Body of pancreas (tissue), 4 donors: ENCODE data around the gene SLC7A6. TPM values are rescaled to one million over a fixed set of nuclear protein-coding genes. Genes with fewer than 3 reads are reported as not detected.

ENCODE experiments used
- ATAC-seq: fragments of 150-250 bp; one replicate; pipeline ENCODE4 v1.9.1; 2016
- DNase-seq, 4 donors: peaks; one replicate each; pipeline ENCODE4 v3.0.0-alpha.2; 2019
- H3K27ac ChIP-seq, 4 donors: fragments of 200-600 bp; sonication (generic); 1 replicate in 3 of 4; 2 replicates in 1 of 4; pipeline versions ENCODE4 v1.5.1 to v1.6.1; 2016 to 2019; ENCODE audit warnings: mild to moderate bottlenecking in 1 of 4, mixed read lengths in 1 of 4, moderate library complexity in 1 of 4
- H3K27me3 ChIP-seq, 2 donors: fragments of 200-600 bp; sonication (generic); one replicate each; pipeline ENCODE4 v1.6.0; 2016; ENCODE audit warnings: mild to moderate bottlenecking in 1 of 2
- H3K36me3 ChIP-seq, 2 donors: fragments of 200-600 bp; sonication (generic); replicated peaks in 1 of 2; 2 replicates each; pipeline ENCODE4 v1.5.1; 2016; ENCODE audit warnings: low read depth in 2 of 2; ENCODE audit not compliant: insufficient read depth in 1 of 2
- H3K4me1 ChIP-seq: fragments of 200-600 bp; sonication (generic); one replicate; pipeline ENCODE4 v1.6.0; 2016
- H3K4me3 ChIP-seq, 2 donors: fragments of 200-600 bp; sonication (generic); 1 replicate in 1 of 2; 2 replicates in 1 of 2; pipeline ENCODE4 v1.5.1; 2016 to 2019
- H3K9me3 ChIP-seq, 3 donors: fragments of 200-600 bp; sonication (generic); 1 replicate in 2 of 3; 2 replicates in 1 of 3; pipeline ENCODE4 v1.5.1; 2016
- POLR2A ChIP-seq, 3 donors: fragments of 450-650 bp; IDR thresholded peaks; one replicate each; pipeline ENCODE4 v1.6.1; 2016; ENCODE audit warnings: antibody characterized with exemption in 3 of 3, mild to moderate bottlenecking in 2 of 3
- WGBS, 2 donors: methylation state at CpG; one replicate each; pipeline ENCODE4 v1.1.5; 2017; 5-methylcytosine and 5-hydroxymethylcytosine counted together
- intact Hi-C: fragments of 100-400 bp; cut with DNase I; formaldehyde crosslinking; loops from one replicate; pipeline ENCODE4 v1.15.1; 2023
- total RNA-seq, 2 donors: library from RNA; depleted of rRNA; stranded (reverse); fragments of >200 nt; gene quantifications; one replicate each; pipeline ENCODE4 v1.1.0, GENCODE V29; 2016
- TF ChIP-seq, protein P1 (sequence below), 7 experiments: fragments of 450-650 bp in 4 of 7; fragments of 200-600 bp in 3 of 7; sonication (generic) in 3 of 7; IDR thresholded peaks; one replicate each; pipeline ENCODE4 v1.5.1; 2016 to 2019; ENCODE audit warnings: antibody characterized with exemption in 7 of 7

Gene SLC7A6
- total RNA-seq, 2 donors from 2014 or later = 10.9 to 23.4 TPM

DNA sequence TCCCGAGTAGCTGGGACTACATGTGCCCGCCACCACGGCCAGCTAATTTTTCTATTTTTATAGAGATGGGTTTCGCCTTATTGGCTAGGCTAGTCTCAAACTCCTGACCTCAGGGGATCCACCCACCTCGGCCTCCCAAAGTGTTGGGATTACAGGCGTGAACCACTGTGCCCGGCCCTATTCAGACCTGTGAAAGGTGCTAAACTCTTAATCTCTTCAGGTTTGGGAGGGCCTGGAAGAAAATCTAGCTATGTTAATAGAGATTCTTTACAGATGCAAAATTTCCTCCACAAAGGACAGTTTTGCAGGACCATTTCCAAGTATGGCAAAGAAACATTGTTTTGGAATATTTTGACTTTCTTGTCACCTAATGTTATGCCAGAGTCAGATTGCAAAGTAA, 22.2 kb upstream of the SLC7A6 start:
- TF ChIP-seq, protein P1, sequence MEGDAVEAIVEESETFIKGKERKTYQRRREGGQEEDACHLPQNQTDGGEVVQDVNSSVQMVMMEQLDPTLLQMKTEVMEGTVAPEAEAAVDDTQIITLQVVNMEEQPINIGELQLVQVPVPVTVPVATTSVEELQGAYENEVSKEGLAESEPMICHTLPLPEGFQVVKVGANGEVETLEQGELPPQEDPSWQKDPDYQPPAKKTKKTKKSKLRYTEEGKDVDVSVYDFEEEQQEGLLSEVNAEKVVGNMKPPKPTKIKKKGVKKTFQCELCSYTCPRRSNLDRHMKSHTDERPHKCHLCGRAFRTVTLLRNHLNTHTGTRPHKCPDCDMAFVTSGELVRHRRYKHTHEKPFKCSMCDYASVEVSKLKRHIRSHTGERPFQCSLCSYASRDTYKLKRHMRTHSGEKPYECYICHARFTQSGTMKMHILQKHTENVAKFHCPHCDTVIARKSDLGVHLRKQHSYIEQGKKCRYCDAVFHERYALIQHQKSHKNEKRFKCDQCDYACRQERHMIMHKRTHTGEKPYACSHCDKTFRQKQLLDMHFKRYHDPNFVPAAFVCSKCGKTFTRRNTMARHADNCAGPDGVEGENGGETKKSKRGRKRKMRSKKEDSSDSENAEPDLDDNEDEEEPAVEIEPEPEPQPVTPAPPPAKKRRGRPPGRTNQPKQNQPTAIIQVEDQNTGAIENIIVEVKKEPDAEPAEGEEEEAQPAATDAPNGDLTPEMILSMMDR (IDR thresholded peaks at IDR 0.05) = no peak
- TF ChIP-seq POLR2A (IDR thresholded peaks at IDR 0.05) = no peak
- H3K4me3 ChIP-seq = no peak overlapping the region
- 82 to 85% methylated on average over 7 of the region's 7 CpGs for WGBS, 2 donors
- H3K4me1 ChIP-seq = peaks cover 39% of the 10 kb centered on the region
- no peaks in the 10 kb centered on the region for H3K9me3 ChIP-seq
- intact Hi-C loops = no loop called here
- no peaks in the 10 kb centered on the region for H3K27me3 ChIP-seq
- ATAC-seq (no peak), DNase-seq (no peak)
- no peaks in the 10 kb centered on the region for H3K36me3 ChIP-seq
- no peak overlapping the region for H3K27ac ChIP-seq

DNA sequence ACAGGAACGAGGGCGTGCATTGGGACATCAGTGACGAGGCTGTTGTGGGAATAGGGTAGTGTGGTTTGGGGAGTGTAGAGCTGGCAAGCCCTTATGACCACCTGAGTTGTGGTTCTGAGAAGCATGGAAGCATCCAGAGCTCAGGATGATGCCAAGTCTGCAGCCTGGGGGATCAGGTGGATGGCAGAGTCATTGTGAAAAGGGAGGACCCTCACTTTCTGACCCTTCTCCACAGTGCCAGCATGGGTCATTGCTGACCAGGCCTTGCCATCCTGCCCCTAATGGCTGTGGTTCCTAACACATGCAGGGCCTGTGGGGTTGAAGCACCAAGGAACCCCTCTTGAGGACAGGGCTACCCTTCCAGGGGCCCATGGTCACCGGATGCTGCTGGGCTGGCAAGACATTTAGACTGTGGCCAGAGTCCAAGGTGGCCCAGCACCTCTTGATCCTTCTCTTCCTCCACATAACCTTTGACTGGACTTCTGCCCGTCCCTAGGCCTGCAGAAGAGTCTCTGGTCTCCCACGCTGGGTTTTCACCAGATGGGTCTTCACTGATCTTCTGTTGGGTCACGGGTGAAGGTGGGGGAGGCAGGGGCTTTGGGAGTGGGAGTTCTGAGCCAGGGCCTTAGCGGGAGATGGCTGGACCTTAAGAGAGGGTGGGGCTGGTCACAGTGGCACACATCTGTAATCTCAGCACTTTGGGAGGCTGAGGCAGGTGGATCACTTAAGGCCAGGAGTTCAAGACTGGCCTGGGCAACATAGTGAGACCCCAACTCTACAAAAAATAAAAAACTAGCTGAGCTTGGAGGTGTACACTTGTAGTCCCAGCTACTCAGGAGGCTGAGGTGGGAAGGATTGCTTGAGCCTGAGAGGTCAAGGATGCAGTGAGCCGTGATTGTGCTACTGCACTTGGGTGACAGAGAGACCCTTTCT, 21.1 kb upstream of the SLC7A6 start:
- intact Hi-C loops = no loop called here
- TF ChIP-seq POLR2A (IDR thresholded peaks at IDR 0.05) = no peak
- TF ChIP-seq, protein P1 (IDR thresholded peaks at IDR 0.05) = no peak

DNA sequence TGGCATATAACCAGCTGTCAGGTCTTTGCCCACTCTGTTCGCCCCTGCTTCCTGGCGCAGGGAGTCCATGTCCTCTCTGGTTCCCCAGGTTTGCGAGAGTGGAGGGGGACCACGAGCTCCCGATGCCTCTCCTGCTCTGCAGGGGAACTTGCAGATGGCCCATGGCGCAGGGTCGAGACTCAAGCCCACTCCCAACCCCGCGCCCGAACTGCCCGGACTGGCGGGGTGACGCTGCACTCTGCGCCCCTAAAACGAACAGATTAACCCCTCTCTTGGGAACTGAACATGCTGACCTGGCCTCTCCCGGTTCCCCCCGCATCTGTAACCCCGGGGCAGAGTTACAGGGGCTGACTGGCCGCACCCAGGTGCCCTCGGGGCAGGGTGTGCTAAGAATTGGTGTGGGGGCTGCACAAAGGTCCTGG, 19.8 kb upstream of the SLC7A6 start:
- H3K27me3 ChIP-seq = no peaks in the 10 kb centered on the region
- 0 to 4% methylated on average over 15 to 20 of the region's 20 CpGs for WGBS, 2 donors
- H3K4me3 ChIP-seq = peak overlapping the region; percentile 81 to 88
- peaks cover 0 to 1% of the 10 kb centered on the region in 2 donors for H3K36me3 ChIP-seq
- ATAC-seq (no peak), DNase-seq (no peak)
- H3K9me3 ChIP-seq = no peaks in the 10 kb centered on the region
- intact Hi-C loops = no loop called here
- H3K4me1 ChIP-seq = peaks cover 28% of the 10 kb centered on the region
- H3K27ac ChIP-seq = peak overlapping the region in 3 of 4 donors; percentile 11 to 42 (median 42)
- TF ChIP-seq, protein P1 (IDR thresholded peaks at IDR 0.05) = no peak
- no peak for TF ChIP-seq POLR2A (IDR thresholded peaks at IDR 0.05)

More for the DNA sequence above, 21.1 kb upstream of the SLC7A6 start:
- Histone ChIP-seq H3K4me1 (peaks cover 34% of the 10 kb centered on the region), H3K36me3 (no peaks in the 10 kb centered on the region), H3K27me3 (no peaks in the 10 kb centered on the region), H3K9me3 (no peaks in the 10 kb centered on the region), H3K4me3 (no peak overlapping the region), H3K27ac (no peak overlapping the region)
- DNase-seq = no peak
- ATAC-seq = no peak
- 78 to 79% methylated on average over 4 to 9 of the region's 9 CpGs for WGBS, 2 donors

GRCh38 chr16:68244903-68245853, 19.1 kb upstream of the SLC7A6 start, which contains the start of gene PLA2G15:
TSS of gene PLA2G15 (plus strand) at chr16:68245373. CDS start at chr16:68245427, 54 bp downstream.
- H3K4me3 ChIP-seq = peak within 1 kb of the TSS; percentile 81 to 88
- intact Hi-C loops = no loop called here
- peaks cover 0 to 2% of the 10 kb centered on the region in 2 donors for H3K36me3 ChIP-seq
- peak; percentile 98 for ATAC-seq
- H3K4me1 ChIP-seq = peaks cover 21% of the 10 kb centered on the region
- H3K27ac ChIP-seq = peak within 1 kb of the TSS in 3 of 4 donors; percentile 15 to 42 (median 42)
- WGBS, 2 donors = 0 to 1% methylated on average over 5 to 62 of the region's 75 CpGs
- no peaks in the 10 kb centered on the region for H3K27me3 ChIP-seq
- DNase-seq = peak; percentile 95 to 97 (median 96)
- TF ChIP-seq POLR2A (IDR thresholded peaks at IDR 0.05) = peak in 2 of 3 donors; percentile 58 to 68
- TF ChIP-seq, protein P1 (IDR thresholded peaks at IDR 0.05) = no peak
- no peaks in the 10 kb centered on the region for H3K9me3 ChIP-seq
